Measurements from ENCODE around the gene NT5C3A.

DNA sequence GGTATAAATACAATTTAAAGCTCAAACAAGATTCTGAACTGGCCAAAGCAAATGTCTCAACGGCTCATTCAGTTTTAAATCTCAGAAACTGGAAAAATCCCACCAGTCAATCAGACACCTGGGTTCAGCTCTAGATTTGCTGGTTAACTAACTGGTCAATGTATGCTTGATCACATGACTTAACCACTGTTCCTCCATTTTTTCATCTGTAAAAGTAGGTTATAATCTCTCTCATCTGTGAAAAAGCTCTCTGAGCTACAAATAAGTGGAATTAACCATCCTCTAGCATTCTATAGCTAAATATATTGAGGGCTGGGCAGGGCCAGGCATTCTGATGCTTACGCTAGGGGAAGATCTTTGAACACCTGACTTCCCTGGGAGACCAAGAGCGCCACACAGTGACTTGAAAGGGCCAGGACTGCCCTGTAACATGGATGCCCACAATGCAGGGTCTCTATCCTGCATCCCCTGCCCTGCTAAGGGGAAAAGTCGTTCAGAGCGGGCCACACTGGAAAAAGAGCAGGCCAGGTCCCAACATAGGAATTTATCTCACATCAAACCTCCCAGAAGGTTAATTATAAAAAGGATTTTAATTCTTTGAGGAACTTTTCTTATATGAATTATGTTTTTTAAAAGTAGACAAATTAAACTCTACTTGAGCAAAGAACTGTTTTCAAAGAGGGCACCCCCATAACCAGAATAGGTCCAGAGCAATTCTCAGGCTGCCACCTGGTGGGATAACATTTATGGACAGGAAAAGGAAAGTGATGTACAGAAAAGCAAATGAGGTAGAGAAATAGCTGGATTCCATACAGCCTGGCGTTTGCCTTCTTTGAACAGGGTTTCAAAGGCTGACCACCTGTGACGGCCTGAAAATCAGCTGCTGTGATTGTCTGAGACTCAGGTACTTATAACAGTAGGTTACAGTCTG is 44.8 kb upstream of the NT5C3A start:
- TF ChIP-seq, protein P1, sequence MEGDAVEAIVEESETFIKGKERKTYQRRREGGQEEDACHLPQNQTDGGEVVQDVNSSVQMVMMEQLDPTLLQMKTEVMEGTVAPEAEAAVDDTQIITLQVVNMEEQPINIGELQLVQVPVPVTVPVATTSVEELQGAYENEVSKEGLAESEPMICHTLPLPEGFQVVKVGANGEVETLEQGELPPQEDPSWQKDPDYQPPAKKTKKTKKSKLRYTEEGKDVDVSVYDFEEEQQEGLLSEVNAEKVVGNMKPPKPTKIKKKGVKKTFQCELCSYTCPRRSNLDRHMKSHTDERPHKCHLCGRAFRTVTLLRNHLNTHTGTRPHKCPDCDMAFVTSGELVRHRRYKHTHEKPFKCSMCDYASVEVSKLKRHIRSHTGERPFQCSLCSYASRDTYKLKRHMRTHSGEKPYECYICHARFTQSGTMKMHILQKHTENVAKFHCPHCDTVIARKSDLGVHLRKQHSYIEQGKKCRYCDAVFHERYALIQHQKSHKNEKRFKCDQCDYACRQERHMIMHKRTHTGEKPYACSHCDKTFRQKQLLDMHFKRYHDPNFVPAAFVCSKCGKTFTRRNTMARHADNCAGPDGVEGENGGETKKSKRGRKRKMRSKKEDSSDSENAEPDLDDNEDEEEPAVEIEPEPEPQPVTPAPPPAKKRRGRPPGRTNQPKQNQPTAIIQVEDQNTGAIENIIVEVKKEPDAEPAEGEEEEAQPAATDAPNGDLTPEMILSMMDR (IDR thresholded peaks at IDR 0.05 in 4 of 5, conservative IDR thresholded peaks at IDR 0.05 in 1 of 5), result peak in 3 of 5 experiments; percentile 16 to 23 (median 23)
- TF ChIP-seq POLR2A (IDR thresholded peaks at IDR 0.05), result no peak

Measured in gastrocnemius medialis (tissue), 4 donors.